Testis (tissue), 5 donors: ENCODE data around the gene GOT2. TPM values are rescaled to one million over a fixed set of nuclear protein-coding genes. Genes with fewer than 3 reads are reported as not detected.
"Not testable (repeated sequence)": the region's sequence is repeated elsewhere in the genome, so short reads cannot be mapped to it uniquely, and the experiment has no call there.

ENCODE experiments used
- DNase-seq: peaks from one replicate; pipeline ENCODE4 v3.0.0-alpha.2; 2019
- H3K27ac ChIP-seq, 2 donors: fragments of 200-600 bp; sonication (generic); one replicate each; pipeline ENCODE4 v1.5.1; 2019
- H3K27me3 ChIP-seq: fragments of 200-600 bp; sonication (generic); one replicate; pipeline ENCODE4 v1.5.1; 2019
- H3K36me3 ChIP-seq: fragments of 200-600 bp; sonication (generic); one replicate; pipeline ENCODE4 v1.5.1; 2017; ENCODE audit warnings: low read depth; ENCODE audit errors: missing control alignments
- H3K4me1 ChIP-seq: fragments of 200-600 bp; sonication (generic); one replicate; pipeline ENCODE4 v1.5.1; 2019
- H3K4me3 ChIP-seq, 2 donors: fragments of 200-600 bp; sonication (generic); one replicate each; pipeline ENCODE4 v1.5.1; 2017 to 2019
- H3K9me3 ChIP-seq: fragments of 200-600 bp; sonication (generic); one replicate; pipeline ENCODE4 v1.5.1; 2017
- POLR2A ChIP-seq: fragments of 450-650 bp; IDR thresholded peaks from one replicate; pipeline ENCODE4 v1.6.1; 2017; ENCODE audit warnings: antibody characterized with exemption, mild to moderate bottlenecking, moderate library complexity
- WGBS, 2 donors: methylation state at CpG; one replicate each; pipeline ENCODE4 v1.1.5; 2018; 5-methylcytosine and 5-hydroxymethylcytosine counted together
- intact Hi-C: fragments of 100-400 bp; cut with DNase I; formaldehyde crosslinking; loops from one replicate; pipeline ENCODE4 v1.15.1; 2023; ENCODE audit warnings: low total_unique reads
- long read RNA-seq, 2 donors: transcript quantifications; one replicate each; lab custom pipeline, GENCODE V29; 2026
- polyA plus RNA-seq: library from polyadenylated mRNA; stranded (reverse); fragments of 350-450 nt; fragmentation: Illumina TruSeq; extraction: RNeasy Lipid Tissue Mini Kit (QIAGEN cat#74804); gene quantifications from one replicate; pipeline ENCODE4 v1.2.3, GENCODE V29; 2014; ENCODE audit warnings: low read depth, low replicate concordance; ENCODE audit not compliant: insufficient read depth
- total RNA-seq, 2 donors: library from RNA; depleted of rRNA; stranded (reverse); fragments of >200 nt; gene quantifications; one replicate each; pipeline ENCODE4 v1.2.3, GENCODE V29; 2016
- TF ChIP-seq, protein P1 (sequence below), 3 experiments: fragments of 450-650 bp in 2 of 3; fragments of 200-600 bp in 1 of 3; sonication (generic) in 1 of 3; IDR thresholded peaks; one replicate each; pipeline ENCODE4 v1.5.1; 2016 to 2019; ENCODE audit warnings: antibody characterized with exemption in 3 of 3, mild to moderate bottlenecking in 2 of 3, moderate library complexity in 1 of 3

GOT2 gene
- total RNA-seq = 100 to 1,000 TPM; 108 to 138 TPM
- polyA plus RNA-seq = 81.0 TPM
- long read RNA-seq, donor 1, transcript GOT2-201 (10 exons, 2,462 nt) = major isoform, 24 of 26 reads
- long read RNA-seq, donor 1, partial matches to known transcripts = 0 of 26 reads
- long read RNA-seq, donor 1, other reads (novel, unspliced or antisense) = 0 of 26 reads
- long read RNA-seq, donor 2, transcript GOT2-201 (10 exons, 2,462 nt) = major isoform, 11 of 11 reads
- long read RNA-seq, donor 2, partial matches to known transcripts = 0 of 11 reads
- long read RNA-seq, donor 2, other reads (novel, unspliced or antisense) = 0 of 11 reads

- intact Hi-C loops = no loop called here
- H3K27me3 ChIP-seq = no peaks in the 10 kb centered on the region
Measured at GRCh38 chr16:58733671-58734458, at the start of gene GOT2. GOT2 (minus strand) TSS chr16:58734316; CDS start chr16:58734228, 88 bp downstream.

GRCh38 chr16:58779291-58779690, 45.2 kb upstream of the GOT2 start:
- intact Hi-C loops, H3K27ac ChIP-seq, H3K27me3 ChIP-seq, H3K9me3 ChIP-seq, H3K4me3 ChIP-seq, H3K36me3 ChIP-seq, DNase-seq, H3K4me1 ChIP-seq: not testable (repeated sequence)
- 83 to 100% methylated on average over 1 of the region's 1 CpG for WGBS, 2 donors

More at GRCh38 chr16:58733671-58734458, at the start of gene GOT2:
- no peaks in the 10 kb centered on the region for H3K9me3 ChIP-seq
- TF ChIP-seq, protein P1, sequence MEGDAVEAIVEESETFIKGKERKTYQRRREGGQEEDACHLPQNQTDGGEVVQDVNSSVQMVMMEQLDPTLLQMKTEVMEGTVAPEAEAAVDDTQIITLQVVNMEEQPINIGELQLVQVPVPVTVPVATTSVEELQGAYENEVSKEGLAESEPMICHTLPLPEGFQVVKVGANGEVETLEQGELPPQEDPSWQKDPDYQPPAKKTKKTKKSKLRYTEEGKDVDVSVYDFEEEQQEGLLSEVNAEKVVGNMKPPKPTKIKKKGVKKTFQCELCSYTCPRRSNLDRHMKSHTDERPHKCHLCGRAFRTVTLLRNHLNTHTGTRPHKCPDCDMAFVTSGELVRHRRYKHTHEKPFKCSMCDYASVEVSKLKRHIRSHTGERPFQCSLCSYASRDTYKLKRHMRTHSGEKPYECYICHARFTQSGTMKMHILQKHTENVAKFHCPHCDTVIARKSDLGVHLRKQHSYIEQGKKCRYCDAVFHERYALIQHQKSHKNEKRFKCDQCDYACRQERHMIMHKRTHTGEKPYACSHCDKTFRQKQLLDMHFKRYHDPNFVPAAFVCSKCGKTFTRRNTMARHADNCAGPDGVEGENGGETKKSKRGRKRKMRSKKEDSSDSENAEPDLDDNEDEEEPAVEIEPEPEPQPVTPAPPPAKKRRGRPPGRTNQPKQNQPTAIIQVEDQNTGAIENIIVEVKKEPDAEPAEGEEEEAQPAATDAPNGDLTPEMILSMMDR (IDR thresholded peaks at IDR 0.05) = peak; percentile 63 to 88 (median 82)
- TF ChIP-seq POLR2A = no peak
- H3K4me3 ChIP-seq = peak within 1 kb of the TSS; percentile 84 to 93
- H3K36me3 ChIP-seq = no peaks in the 10 kb centered on the region
- 0 to 1% methylated on average over 21 to 67 of the region's 68 CpGs for WGBS, 2 donors
- peak; percentile 92 for DNase-seq
- H3K27ac ChIP-seq = peak within 1 kb of the TSS; percentile 44 to 76
- H3K4me1 ChIP-seq = peaks cover 6% of the 10 kb centered on the region

- Histone ChIP-seq H3K4me3 (no peak overlapping the region), H3K27me3 (no peaks in the 10 kb centered on the region), H3K4me1 (no peaks in the 10 kb centered on the region), H3K9me3 (no peaks in the 10 kb centered on the region), H3K36me3 (no peaks in the 10 kb centered on the region), H3K27ac (no peak overlapping the region)
- intact Hi-C loops = no loop called here
- DNase-seq = no peak
- TF ChIP-seq, protein P1 (IDR thresholded peaks at IDR 0.05) = no peak
- no peak for TF ChIP-seq POLR2A
Measured at GRCh38 chr16:58773870-58774269, 39.8 kb upstream of the GOT2 start.

DNA sequence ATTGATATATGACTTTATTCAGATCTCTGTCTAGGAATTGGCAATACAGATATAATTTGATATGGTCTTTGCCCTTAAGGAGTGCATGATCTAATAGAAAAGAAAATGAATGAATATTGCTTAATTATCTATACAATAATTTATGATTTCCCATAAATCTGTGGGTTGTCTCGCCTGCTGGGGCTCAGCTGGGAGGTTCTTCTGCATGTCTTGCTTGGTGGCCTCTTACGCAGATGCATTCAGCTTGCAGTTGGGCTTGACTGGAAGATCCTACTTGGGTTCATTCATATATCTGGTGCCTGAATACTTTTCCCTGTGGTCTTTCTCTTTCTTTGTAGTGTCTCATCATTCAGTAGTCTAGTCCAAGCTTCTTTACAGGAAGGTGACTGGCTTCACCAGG, 34.0 kb upstream of the GOT2 start:
- DNase-seq = no peak
- TF ChIP-seq, protein P1 (IDR thresholded peaks at IDR 0.05) = no peak
- TF ChIP-seq POLR2A = no peak
- Histone ChIP-seq H3K9me3 (no peaks in the 10 kb centered on the region), H3K4me3 (no peak overlapping the region), H3K4me1 (no peaks in the 10 kb centered on the region), H3K27me3 (no peaks in the 10 kb centered on the region), H3K36me3 (no peaks in the 10 kb centered on the region), H3K27ac (no peak overlapping the region)
- intact Hi-C loops = no loop called here
- 84 to 100% methylated on average over 2 of the region's 2 CpGs for WGBS, 2 donors

- intact Hi-C loops = no loop called here
- Histone ChIP-seq H3K36me3 (no peaks in the 10 kb centered on the region), H3K27me3 (no peaks in the 10 kb centered on the region), H3K9me3 (no peaks in the 10 kb centered on the region), H3K4me3 (no peak overlapping the region), H3K27ac (no peak overlapping the region), H3K4me1 (no peaks in the 10 kb centered on the region)
- no peak for DNase-seq
- TF ChIP-seq, protein P1 (IDR thresholded peaks at IDR 0.05) = no peak
- TF ChIP-seq POLR2A = no peak
- 80 to 82% methylated on average over 2 of the region's 2 CpGs for WGBS, 2 donors
Measured at GRCh38 chr16:58767581-58767980, 33.5 kb upstream of the GOT2 start.
